HG03066 (cell line): ENCODE measurements around the gene SYNE1.

ENCODE experiments used
- ATAC-seq: cut with Tn5 transposase; IDR thresholded peaks from one replicate; pipeline ENCODE4 v1.9.1; 2021; ENCODE audit warnings: low read depth; ENCODE audit not compliant: unreplicated experiment

The SYNE1 gene

GRCh38 chr6:152296648-152297376 lies 340.4 kb downstream of the SYNE1 start:
- ATAC-seq, result no peak

DNA sequence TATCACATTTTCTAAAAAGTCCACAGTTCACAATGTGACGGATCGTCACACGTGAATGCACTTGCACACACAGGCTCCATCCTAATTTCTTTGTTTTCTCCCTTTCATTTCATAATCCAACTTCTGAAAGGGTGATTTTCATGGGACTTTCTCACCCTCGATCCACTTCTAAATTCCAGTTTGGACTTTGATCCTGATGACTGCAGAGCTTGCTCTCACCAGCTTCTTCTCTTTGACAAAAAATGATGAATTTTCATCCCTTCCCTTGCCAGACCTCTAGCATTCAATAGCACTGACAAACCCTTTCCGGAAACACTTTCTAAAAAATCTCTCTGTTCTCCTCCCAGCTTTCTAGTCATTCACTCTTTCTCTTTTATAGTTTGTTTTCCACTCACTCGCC lies 341.2 kb downstream of the SYNE1 start:
- ATAC-seq, result no peak

DNA sequence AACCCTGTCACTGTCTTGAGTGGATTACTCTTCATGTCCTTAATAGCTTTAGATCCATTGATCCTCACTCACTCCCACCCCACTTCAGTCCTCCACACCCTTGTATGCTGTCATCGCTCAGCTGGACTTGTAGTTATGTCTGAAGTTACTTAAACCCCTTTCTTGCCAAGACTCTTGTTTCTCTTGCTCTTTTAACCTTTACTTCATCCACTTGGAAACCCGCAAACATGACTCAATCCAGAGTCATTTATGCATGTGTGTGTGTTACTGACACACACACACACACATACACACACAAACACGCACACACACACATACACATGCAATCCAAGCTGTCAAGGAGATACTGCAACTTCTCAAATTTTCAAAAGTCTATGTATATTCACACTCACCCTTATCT lies 341.8 kb downstream of the SYNE1 start:
- ATAC-seq, result no peak

DNA sequence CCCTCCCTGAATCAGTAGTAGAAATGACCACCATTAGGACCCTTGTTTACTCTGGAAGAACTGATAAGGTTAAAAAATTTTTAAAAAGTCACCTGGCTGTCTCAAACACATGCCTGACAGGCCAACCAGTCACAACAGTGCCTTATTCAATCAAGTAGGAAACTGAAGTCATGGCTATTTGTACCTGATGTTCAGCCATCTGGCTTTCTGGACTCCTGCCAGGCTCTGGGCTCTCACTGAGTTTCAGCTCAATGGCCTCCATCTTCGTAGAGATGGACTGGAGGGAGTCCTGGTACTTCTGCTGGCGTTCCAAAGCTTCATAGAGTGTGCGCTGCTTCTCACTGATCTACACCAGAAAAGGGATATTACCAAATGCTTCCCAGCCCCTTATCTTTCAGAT lies 343.8 kb downstream of the SYNE1 start:
- no peak for ATAC-seq

DNA sequence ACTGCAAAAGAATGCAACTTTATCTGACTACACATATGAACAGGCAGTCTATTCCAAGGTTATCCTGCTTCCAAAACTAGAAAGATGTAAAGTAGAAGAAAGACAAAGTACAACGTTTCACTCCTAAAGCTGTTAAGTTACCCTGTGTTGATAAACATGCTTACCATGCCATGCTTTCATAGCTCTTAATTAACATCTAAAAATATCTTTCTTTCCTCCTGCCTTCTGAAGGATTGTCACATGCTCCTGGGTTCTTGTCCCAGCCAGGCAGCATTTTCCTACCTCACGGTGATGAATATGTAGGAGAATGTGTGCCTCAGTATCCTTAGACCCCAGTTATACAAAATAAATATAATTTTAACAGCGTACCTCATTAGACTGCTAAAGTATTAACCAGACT lies 344.6 kb downstream of the SYNE1 start:
- ATAC-seq, result no peak

DNA sequence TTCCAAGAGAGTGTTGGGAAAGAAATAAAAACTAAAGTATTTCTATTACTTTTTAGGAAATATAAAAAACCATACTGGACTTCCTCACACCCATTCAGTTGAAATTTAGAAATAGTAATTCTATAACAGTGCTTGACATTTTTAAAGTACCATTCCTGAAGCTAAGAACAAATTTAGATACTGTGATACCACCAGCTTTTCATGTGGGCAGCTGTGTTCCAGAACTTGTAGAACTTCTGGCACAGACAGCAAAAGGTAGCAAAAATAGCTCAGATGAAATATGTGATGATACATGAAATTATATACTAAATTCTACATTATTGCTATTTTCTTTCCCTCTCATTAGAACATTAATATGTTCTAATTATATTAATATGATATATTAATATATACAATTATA lies 346.5 kb downstream of the SYNE1 start:
- no peak for ATAC-seq

- no peak for ATAC-seq
Observed at GRCh38 chr6:152277826-152278329, 359.3 kb downstream of the SYNE1 start.

DNA sequence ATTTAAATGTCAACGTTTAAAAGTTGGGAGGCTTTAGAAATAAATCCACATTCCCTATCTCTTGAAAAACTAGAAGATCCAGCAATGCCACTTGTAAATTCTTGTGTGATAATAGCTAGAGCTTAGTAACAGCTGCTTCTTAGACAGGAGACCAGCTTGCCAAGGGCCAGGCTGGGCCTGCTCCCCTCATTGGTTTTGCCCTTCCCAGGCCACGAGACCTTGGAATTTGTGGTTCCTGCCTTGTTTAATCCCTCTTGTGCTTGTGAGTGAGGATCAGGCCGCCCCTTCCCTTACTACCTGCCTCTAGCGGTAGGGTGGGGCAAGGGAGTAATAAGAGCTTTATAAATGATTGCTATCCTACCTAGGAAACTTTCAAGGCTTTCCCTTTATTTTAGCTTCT lies 363.5 kb downstream of the SYNE1 start:
- ATAC-seq, result no peak

GRCh38 chr6:152273002-152273401 lies 364.2 kb downstream of the SYNE1 start:
- ATAC-seq, result no peak

GRCh38 chr6:152272486-152272885 lies 364.7 kb downstream of the SYNE1 start:
- no peak for ATAC-seq

- ATAC-seq, result no peak
Observed at GRCh38 chr6:152271776-152272464, 365.2 kb downstream of the SYNE1 start.

- no peak for ATAC-seq
Observed at GRCh38 chr6:152270301-152270925, 366.7 kb downstream of the SYNE1 start.

DNA sequence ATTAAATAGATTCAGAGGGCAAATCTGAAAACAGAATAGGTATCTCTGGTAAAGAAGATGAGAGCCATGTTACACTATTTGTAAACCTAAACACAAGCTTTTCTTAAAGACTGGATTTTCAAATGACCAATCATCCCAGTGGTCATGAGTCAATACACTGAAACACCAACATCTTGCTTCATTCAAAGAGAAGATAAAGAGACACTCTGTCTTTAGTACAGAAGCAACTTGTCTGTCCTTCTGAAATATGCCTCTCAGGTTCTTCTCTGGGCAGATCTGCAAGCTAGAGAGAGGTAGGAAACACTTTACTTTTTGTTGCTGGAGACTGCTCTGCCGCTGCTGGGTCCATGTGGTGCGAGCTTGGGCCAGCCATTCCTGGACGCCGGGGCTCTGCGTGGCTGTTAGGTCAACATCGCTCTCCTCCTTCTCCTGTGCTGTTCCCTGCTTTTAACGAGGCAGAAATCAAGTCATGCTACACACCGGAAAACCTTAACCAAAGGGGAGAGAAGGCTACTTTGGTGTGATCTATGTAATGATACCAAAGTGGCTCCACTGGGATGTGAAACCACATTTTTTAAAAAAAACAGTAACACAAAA lies 368.2 kb downstream of the SYNE1 start:
- no peak for ATAC-seq

GRCh38 chr6:152267967-152268845 lies 369.0 kb downstream of the SYNE1 start:
- no peak for ATAC-seq

GRCh38 chr6:152265651-152266050 lies 371.5 kb downstream of the SYNE1 start:
- no peak for ATAC-seq

DNA sequence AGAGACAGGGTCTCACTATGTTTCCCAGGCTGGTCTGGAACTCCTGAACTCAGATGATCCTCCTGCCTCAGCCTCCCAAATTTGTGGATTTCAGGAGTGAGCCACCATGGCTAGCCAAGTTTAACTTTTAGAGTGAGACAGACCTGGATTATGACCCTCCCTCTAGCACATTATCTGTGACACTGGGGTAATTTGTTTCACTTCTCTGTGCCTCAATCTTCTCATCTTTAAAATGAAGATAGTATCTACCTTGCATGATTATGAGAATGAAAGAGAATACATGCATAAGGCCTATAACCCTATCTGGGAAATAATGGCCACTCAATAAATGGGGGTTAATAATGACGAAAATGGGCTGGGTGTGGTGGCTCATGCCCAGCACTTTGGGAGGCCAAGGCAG lies 373.6 kb downstream of the SYNE1 start:
- ATAC-seq, result no peak

GRCh38 chr6:152261179-152261578 lies 376.0 kb downstream of the SYNE1 start:
- ATAC-seq, result no peak

GRCh38 chr6:152259234-152259633 lies 377.9 kb downstream of the SYNE1 start:
- no peak for ATAC-seq

DNA sequence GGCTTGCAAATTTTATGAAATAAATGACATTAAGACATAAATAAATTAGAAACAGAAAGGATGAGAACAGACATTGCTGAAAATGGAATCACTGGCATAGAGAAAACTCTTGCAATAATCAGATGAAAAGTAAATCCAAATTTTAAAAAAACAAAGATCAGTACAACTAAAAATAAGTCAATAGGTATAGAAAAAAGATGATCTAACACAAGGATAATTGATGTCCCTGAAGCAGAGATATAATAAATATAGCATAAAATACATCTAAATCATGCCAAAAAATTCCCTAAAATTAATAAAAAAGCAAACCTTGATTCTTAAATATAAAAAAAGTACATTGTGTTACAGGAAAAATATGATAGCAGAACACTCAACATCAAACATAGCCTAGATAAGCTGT lies 379.6 kb downstream of the SYNE1 start:
- ATAC-seq, result no peak

GRCh38 chr6:152250127-152250526 lies 387.0 kb downstream of the SYNE1 start:
- no peak for ATAC-seq
